SU-DHL-6 (cell line): ENCODE measurements around the gene RASGRP4.

ENCODE experiments used
- EZH2phosphoT487 ChIP-seq: fragments of 200-600 bp; sonication (generic), shearing (Covaris generic); conservative IDR thresholded peaks from 2 replicates; pipeline ENCODE4 v1.6.1; 2018; ENCODE audit warnings: mild to moderate bottlenecking, antibody characterized with exemption, low read length, moderate library complexity, mixed read lengths
- TF ChIP-seq, protein P1 (sequence below): fragments of 200-600 bp; sonication (generic); IDR thresholded peaks from one replicate; pipeline ENCODE4 v1.5.1; 2017; ENCODE audit warnings: antibody characterized with exemption, mild to moderate bottlenecking, low read length, moderate library complexity; ENCODE audit not compliant: insufficient read depth, poor library complexity, severe bottlenecking

DNA sequence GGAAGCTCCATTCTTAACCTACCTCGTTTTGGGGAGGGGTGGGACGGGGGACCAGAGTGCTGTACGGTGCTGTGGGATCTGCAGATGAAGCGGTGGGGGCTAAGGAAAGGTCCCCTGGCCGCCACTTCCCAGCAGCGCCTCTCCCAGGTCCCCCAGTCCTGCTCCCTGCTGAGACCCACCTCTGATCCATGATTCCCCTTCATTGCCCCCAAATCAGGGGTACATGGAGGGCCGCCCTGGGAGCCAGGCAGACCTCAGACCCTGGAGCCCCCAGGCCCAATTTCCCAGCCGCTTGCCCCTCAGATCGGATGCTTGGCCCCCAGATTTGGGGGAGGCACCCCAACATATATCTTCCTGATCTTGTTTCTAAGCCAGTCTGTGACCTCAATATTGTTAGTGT is 26.9 kb downstream of the RASGRP4 start:
- no peak for TF ChIP-seq EZH2phosphoT487
- TF ChIP-seq, protein P1, sequence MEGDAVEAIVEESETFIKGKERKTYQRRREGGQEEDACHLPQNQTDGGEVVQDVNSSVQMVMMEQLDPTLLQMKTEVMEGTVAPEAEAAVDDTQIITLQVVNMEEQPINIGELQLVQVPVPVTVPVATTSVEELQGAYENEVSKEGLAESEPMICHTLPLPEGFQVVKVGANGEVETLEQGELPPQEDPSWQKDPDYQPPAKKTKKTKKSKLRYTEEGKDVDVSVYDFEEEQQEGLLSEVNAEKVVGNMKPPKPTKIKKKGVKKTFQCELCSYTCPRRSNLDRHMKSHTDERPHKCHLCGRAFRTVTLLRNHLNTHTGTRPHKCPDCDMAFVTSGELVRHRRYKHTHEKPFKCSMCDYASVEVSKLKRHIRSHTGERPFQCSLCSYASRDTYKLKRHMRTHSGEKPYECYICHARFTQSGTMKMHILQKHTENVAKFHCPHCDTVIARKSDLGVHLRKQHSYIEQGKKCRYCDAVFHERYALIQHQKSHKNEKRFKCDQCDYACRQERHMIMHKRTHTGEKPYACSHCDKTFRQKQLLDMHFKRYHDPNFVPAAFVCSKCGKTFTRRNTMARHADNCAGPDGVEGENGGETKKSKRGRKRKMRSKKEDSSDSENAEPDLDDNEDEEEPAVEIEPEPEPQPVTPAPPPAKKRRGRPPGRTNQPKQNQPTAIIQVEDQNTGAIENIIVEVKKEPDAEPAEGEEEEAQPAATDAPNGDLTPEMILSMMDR: no peak
